Bronchial epithelial cell (primary cell): Measurements from ENCODE around the gene MRTFA. TPM values are rescaled to one million over a fixed set of nuclear protein-coding genes. Genes with fewer than 3 reads are reported as not detected.
"Not testable (repeated sequence)": the region's sequence is repeated elsewhere in the genome, so short reads cannot be mapped to it uniquely, and the experiment has no call there.

Experiments
- DNase-seq: peaks from one replicate; pipeline ENCODE4 v3.0.0-alpha.2; 2010; ENCODE audit warnings: low read depth
- FAIRE-seq: peaks from 2 replicates; lab custom pipeline; 2011; peaks lifted over from hg19 to GRCh38; lab: Jason Lieb, UNC
- H3K27me3 ChIP-seq: 2 replicates; pipeline ENCODE4 v1.5.1; 2011; ENCODE audit warnings: low read length; ENCODE audit not compliant: control insufficient read depth, insufficient read depth
- H3K36me3 ChIP-seq: 2 replicates; pipeline ENCODE4 v1.5.1; 2011; ENCODE audit warnings: low read length; ENCODE audit not compliant: control insufficient read depth, insufficient read depth
- H3K4me3 ChIP-seq: 2 replicates; pipeline ENCODE4 v1.5.1; 2011; ENCODE audit warnings: mild to moderate bottlenecking, low read depth, low read length, control low read depth
- total RNA-seq: library from RNA; depleted of rRNA; stranded (reverse); fragments of >200 nt; gene quantifications from 2 replicates; pipeline ENCODE4 v1.2.1, GENCODE V29; 2014
- TF ChIP-seq, protein P1 (sequence below): IDR thresholded peaks from 2 replicates; pipeline ENCODE4 v1.5.1; 2011; ENCODE audit warnings: mild to moderate bottlenecking, moderate library complexity, low read length, control low read depth, inconsistent platforms; ENCODE audit not compliant: insufficient read depth, severe bottlenecking

Gene MRTFA
- total RNA-seq, 1 donor from 2014 or later: 25.3 TPM

DNA sequence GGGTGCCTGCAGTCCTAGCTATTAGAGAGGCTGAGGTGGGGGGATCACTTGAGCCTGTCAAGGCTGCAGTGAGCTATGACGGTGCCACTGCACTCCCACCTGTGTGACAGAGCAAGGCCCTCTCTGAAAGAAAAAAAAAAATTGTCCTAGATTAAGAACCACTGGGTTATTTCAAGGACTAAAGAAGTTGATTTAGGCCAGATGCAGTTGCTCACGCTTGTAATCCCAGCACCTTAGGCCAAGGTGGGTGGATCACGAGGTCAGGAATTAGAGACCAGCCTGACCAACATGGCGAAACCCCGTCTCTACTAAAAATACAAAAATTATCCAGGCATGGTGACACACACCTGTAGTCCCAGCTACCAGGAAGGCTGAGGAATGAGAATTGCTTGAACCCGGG lies 129.0 kb downstream of the MRTFA start:
- DNase-seq: no peak
- TF ChIP-seq, protein P1, sequence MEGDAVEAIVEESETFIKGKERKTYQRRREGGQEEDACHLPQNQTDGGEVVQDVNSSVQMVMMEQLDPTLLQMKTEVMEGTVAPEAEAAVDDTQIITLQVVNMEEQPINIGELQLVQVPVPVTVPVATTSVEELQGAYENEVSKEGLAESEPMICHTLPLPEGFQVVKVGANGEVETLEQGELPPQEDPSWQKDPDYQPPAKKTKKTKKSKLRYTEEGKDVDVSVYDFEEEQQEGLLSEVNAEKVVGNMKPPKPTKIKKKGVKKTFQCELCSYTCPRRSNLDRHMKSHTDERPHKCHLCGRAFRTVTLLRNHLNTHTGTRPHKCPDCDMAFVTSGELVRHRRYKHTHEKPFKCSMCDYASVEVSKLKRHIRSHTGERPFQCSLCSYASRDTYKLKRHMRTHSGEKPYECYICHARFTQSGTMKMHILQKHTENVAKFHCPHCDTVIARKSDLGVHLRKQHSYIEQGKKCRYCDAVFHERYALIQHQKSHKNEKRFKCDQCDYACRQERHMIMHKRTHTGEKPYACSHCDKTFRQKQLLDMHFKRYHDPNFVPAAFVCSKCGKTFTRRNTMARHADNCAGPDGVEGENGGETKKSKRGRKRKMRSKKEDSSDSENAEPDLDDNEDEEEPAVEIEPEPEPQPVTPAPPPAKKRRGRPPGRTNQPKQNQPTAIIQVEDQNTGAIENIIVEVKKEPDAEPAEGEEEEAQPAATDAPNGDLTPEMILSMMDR: no peak
- FAIRE-seq: no peak
- Histone ChIP-seq H3K27me3 (no peaks in the 10 kb centered on the region), H3K4me3 (no peak overlapping the region), H3K36me3 (no peaks in the 10 kb centered on the region)

DNA sequence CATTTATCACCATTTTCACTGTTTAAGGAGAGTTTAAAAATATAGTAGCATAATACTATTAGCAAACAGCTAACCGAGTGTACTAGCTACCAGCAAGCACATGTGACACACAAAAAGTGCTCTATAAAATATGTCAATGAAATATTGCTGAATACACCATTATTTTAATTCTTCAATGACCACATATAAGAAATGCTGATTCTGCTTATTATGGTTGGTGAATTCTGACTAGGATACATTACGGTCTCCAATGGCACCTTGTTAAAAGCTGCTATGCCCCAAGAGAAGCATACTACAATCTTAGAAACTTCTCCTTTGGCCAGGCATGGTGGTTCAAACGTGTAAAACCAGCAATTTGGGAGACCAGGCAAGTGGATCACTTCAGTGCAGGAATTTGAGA lies 129.8 kb downstream of the MRTFA start:
- no peak overlapping the region for H3K4me3 ChIP-seq
- TF ChIP-seq, protein P1: no peak
- H3K27me3 ChIP-seq: no peaks in the 10 kb centered on the region
- FAIRE-seq (no peak), DNase-seq (no peak)
- H3K36me3 ChIP-seq: no peaks in the 10 kb centered on the region

DNA sequence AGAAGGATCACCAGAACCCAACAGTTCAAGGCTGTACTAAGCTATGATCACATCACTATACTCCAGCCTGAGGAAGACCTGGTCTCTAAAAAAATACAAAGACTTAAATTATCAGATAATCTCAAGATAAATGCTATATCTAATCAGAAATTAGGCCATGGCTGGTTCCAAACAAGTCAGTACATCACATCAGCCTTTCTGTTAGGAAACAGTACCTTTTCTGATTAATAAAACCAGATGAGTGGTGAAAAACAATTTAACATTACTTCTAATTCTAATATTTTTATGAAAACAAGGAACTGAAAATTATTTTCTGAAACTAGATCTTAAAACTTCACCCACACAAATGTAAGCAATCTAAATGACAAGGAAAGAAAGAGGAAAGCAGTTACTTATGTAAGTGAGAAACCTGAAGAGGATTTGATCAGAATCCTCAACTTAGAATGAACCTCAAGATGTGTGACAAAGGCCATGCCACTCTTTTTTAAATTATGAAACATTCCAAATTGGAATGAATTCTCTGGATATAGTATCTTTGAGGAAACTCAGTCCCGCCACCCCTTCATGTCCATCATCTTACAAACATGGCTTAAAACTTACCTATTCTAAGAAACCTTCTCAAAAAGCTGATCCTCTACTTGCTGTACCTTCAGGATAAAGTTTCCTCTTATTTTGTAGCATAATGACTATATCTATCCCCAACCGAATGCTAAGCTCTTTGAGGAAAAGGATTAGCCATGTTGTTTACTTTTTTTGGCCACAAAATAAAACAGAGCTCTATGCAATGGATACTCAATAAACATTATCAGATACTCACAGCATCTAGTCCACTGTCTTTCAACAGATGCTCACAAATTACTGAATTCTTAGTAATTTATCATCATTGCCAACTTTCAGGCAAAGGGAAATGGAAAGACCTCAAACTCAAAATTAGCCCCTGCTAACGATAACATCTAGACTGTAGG lies 132.0 kb downstream of the MRTFA start:
- FAIRE-seq (no peak), DNase-seq (no peak)
- TF ChIP-seq, protein P1: no peak
- Histone ChIP-seq H3K27me3 (no peaks in the 10 kb centered on the region), H3K4me3 (no peak overlapping the region), H3K36me3 (no peaks in the 10 kb centered on the region)

DNA sequence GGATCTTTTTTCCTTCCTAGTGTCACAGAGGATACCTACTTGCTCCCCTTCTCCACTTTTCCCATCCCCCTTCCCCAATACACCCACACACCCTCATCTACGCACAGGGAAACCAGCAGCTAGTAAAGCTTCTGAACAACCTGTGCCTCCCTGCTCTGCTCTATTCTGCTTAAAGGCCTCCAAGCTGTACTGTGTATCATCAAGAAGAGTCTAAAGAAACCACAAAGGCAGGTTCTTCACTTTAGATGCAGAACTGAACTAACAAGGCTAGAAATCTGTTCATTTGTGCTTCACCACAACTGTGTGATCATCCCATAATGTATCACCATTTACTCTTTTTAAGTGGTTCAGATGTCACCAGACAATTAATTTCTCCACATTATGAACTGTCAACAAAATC lies 133.6 kb downstream of the MRTFA start:
- DNase-seq: no peak
- Histone ChIP-seq H3K4me3 (no peak overlapping the region), H3K27me3 (no peaks in the 10 kb centered on the region), H3K36me3 (no peaks in the 10 kb centered on the region)
- TF ChIP-seq, protein P1: no peak
- no peak for FAIRE-seq

DNA sequence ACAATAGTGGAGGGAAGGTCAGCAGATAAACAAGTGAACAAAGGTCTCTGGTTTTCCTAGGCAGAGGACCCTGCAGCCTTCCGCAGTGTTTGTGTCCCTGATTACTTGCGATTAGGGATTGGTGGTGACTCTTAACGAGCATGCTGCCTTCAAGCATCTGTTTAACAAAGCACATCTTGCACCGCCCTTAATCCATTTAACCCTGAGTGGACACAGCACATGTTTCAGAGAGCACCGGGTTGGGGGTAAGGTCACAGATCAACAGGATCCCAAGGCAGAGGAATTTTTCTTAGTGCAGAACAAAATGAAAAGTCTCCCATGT lies 136.1 kb downstream of the MRTFA start:
- not testable (repeated sequence) for DNase-seq, FAIRE-seq, H3K36me3 ChIP-seq, H3K27me3 ChIP-seq, H3K4me3 ChIP-seq

DNA sequence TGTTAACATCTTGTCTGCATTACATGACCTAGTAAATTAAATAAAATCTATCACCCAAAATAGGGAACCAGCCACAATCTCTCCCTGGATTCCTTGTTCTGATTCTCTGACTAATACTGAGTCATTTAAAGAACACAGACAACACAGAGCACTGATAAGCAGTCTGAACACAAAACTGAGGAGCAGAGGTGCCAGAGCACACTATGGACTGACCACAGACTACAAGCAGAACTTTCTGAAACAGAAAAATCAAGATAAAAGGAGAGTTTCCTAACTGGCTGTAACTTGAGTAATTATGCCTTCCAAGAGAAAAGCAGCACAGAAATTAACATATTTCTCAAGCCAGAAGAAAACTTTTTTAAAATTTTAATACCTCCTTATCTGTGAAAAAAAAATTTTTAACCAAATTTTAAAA lies 137.3 kb downstream of the MRTFA start:
- FAIRE-seq (no peak), DNase-seq (peak; percentile 94)
- Histone ChIP-seq H3K27me3 (no peaks in the 10 kb centered on the region), H3K4me3 (no peak overlapping the region), H3K36me3 (no peaks in the 10 kb centered on the region)
- TF ChIP-seq, protein P1: no peak
